ENCODE measurements around the gene C3orf22.

DNA sequence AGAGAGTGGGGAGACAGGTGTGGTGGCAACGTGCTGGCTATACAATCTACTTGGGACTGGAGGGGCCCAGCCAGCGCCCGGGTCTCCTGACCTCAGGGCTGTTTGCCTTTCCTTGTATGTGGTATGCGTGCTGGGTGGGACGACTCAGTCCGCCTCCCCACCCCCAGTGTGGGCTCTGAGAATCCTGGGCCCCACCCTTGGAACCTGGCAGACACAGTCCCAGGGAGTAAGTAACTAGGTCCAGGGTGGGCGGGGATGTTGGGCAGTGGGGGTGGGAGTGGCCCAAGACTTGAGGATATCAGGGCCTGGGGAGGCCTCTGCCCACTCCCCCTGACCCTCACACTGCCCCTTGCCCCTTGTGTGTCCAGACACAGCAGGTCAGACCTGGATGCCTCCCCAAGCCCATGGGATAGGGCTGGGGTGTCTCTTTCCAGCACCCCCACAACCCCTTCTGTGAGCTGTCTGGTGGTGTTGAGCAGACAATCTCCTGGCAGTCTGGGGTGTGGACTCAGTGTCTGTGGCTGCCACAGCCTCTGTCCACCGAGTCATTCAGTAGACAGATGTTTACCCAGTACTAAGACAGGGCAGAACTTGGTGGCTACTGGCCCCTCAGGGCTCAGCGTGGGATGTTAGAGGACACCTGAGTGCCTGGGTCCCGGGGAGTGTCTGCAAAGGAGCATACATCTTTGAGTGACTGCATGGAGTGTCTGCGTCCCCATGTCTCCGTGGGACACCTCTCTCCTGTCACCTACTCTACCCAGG is 33.5 kb downstream of the C3orf22 start:
- TF ChIP-seq, protein P1, sequence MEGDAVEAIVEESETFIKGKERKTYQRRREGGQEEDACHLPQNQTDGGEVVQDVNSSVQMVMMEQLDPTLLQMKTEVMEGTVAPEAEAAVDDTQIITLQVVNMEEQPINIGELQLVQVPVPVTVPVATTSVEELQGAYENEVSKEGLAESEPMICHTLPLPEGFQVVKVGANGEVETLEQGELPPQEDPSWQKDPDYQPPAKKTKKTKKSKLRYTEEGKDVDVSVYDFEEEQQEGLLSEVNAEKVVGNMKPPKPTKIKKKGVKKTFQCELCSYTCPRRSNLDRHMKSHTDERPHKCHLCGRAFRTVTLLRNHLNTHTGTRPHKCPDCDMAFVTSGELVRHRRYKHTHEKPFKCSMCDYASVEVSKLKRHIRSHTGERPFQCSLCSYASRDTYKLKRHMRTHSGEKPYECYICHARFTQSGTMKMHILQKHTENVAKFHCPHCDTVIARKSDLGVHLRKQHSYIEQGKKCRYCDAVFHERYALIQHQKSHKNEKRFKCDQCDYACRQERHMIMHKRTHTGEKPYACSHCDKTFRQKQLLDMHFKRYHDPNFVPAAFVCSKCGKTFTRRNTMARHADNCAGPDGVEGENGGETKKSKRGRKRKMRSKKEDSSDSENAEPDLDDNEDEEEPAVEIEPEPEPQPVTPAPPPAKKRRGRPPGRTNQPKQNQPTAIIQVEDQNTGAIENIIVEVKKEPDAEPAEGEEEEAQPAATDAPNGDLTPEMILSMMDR (tag by site-specific recombination; IDR thresholded peaks at IDR 0.05), result no peak
- TF ChIP-seq ZNF274 (IDR thresholded peaks at IDR 0.05; ENCODE audit: low read length), result no peak
- no peak for TF ChIP-seq ZNF274 (tag by site-specific recombination; IDR thresholded peaks at IDR 0.05; ENCODE audit: borderline replicate concordance)
- TF ChIP-seq SCRT2 (tag by site-specific recombination; IDR thresholded peaks at IDR 0.05), result no peak
- TF ChIP-seq, protein P2, sequence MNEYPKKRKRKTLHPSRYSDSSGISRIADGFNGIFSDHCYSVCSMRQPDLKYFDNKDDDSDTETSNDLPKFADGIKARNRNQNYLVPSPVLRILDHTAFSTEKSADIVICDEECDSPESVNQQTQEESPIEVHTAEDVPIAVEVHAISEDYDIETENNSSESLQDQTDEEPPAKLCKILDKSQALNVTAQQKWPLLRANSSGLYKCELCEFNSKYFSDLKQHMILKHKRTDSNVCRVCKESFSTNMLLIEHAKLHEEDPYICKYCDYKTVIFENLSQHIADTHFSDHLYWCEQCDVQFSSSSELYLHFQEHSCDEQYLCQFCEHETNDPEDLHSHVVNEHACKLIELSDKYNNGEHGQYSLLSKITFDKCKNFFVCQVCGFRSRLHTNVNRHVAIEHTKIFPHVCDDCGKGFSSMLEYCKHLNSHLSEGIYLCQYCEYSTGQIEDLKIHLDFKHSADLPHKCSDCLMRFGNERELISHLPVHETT (tag by site-specific recombination; IDR thresholded peaks at IDR 0.05), result no peak
- TF ChIP-seq, protein P3, sequence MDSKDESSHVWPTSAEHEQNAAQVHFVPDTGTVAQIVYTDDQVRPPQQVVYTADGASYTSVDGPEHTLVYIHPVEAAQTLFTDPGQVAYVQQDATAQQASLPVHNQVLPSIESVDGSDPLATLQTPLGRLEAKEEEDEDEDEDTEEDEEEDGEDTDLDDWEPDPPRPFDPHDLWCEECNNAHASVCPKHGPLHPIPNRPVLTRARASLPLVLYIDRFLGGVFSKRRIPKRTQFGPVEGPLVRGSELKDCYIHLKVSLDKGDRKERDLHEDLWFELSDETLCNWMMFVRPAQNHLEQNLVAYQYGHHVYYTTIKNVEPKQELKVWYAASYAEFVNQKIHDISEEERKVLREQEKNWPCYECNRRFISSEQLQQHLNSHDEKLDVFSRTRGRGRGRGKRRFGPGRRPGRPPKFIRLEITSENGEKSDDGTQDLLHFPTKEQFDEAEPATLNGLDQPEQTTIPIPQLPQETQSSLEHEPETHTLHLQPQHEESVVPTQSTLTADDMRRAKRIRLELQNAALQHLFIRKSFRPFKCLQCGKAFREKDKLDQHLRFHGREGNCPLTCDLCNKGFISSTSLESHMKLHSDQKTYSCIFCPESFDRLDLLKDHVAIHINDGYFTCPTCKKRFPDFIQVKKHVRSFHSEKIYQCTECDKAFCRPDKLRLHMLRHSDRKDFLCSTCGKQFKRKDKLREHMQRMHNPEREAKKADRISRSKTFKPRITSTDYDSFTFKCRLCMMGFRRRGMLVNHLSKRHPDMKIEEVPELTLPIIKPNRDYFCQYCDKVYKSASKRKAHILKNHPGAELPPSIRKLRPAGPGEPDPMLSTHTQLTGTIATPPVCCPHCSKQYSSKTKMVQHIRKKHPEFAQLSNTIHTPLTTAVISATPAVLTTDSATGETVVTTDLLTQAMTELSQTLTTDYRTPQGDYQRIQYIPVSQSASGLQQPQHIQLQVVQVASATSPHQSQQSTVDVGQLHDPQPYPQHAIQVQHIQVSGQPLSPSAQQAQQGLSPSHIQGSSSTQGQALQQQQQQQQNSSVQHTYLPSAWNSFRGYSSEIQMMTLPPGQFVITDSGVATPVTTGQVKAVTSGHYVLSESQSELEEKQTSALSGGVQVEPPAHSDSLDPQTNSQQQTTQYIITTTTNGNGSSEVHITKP (tag by site-specific recombination; IDR thresholded peaks at IDR 0.05), result no peak
- no peak for TF ChIP-seq MZF1 (tag by site-specific recombination; IDR thresholded peaks at IDR 0.05; ENCODE audit: borderline replicate concordance)
- TF ChIP-seq, protein P4, sequence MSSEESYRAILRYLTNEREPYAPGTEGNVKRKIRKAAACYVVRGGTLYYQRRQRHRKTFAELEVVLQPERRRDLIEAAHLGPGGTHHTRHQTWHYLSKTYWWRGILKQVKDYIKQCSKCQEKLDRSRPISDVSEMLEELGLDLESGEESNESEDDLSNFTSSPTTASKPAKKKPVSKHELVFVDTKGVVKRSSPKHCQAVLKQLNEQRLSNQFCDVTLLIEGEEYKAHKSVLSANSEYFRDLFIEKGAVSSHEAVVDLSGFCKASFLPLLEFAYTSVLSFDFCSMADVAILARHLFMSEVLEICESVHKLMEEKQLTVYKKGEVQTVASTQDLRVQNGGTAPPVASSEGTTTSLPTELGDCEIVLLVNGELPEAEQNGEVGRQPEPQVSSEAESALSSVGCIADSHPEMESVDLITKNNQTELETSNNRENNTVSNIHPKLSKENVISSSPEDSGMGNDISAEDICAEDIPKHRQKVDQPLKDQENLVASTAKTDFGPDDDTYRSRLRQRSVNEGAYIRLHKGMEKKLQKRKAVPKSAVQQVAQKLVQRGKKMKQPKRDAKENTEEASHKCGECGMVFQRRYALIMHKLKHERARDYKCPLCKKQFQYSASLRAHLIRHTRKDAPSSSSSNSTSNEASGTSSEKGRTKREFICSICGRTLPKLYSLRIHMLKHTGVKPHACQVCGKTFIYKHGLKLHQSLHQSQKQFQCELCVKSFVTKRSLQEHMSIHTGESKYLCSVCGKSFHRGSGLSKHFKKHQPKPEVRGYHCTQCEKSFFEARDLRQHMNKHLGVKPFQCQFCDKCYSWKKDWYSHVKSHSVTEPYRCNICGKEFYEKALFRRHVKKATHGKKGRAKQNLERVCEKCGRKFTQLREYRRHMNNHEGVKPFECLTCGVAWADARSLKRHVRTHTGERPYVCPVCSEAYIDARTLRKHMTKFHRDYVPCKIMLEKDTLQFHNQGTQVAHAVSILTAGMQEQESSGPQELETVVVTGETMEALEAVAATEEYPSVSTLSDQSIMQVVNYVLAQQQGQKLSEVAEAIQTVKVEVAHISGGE (tag by site-specific recombination; conservative IDR thresholded peaks at IDR 0.05; ENCODE audit: low read depth), result no peak
- TF ChIP-seq, protein P5, sequence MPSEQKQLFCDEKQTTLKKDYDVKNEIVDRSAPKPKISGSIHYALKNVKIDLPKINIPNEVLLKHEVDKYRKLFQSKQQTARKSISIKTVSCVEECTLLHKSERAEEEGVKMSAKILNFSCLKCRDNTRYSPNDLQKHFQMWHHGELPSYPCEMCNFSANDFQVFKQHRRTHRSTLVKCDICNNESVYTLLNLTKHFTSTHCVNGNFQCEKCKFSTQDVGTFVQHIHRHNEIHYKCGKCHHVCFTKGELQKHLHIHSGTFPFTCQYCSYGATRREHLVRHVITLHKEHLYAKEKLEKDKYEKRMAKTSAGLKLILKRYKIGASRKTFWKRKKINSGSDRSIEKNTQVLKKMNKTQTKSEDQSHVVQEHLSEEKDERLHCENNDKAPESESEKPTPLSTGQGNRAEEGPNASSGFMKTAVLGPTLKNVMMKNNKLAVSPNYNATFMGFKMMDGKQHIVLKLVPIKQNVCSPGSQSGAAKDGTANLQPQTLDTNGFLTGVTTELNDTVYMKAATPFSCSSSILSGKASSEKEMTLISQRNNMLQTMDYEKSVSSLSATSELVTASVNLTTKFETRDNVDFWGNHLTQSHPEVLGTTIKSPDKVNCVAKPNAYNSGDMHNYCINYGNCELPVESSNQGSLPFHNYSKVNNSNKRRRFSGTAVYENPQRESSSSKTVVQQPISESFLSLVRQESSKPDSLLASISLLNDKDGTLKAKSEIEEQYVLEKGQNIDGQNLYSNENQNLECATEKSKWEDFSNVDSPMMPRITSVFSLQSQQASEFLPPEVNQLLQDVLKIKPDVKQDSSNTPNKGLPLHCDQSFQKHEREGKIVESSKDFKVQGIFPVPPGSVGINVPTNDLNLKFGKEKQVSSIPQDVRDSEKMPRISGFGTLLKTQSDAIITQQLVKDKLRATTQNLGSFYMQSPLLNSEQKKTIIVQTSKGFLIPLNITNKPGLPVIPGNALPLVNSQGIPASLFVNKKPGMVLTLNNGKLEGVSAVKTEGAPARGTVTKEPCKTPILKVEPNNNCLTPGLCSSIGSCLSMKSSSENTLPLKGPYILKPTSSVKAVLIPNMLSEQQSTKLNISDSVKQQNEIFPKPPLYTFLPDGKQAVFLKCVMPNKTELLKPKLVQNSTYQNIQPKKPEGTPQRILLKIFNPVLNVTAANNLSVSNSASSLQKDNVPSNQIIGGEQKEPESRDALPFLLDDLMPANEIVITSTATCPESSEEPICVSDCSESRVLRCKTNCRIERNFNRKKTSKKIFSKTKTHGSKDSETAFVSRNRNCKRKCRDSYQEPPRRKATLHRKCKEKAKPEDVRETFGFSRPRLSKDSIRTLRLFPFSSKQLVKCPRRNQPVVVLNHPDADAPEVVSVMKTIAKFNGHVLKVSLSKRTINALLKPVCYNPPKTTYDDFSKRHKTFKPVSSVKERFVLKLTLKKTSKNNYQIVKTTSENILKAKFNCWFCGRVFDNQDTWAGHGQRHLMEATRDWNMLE (tag by site-specific recombination; conservative IDR thresholded peaks at IDR 0.05; ENCODE audit: low read depth), result no peak
